Measurements from ENCODE around the gene DNAJC1.

The DNAJC1 gene

DNA sequence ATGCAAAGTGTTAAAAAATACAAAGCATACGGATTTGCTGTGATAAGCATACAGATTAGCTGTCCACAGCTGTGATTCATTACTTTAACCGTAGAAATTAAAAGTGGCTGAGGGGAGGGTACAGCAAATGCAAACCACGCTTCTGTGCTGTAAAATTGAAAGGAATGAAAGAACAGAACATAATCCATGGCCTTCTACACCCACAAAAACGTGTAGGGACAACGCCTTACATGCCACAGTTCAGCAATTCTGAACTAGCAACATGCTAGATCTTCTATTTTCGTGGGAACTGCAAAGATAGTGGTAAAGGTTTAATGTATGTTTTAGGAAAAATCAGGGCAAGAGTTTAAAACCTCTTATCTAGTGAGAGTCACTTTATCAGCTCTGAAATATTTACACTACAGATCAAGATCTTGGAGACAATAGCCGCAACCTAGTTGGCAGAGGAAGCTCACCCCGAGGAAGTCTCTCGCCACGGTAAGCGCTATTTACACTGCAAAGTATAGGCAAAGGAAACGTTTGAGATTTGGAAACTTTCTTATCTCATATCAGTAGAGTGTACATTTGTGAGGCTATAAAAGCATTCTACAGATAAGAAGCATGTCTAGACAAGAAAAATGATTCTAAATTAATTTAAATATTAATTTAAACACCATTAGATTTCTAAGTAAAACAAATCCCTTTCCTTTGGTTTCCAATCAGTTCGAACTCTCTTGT is 275.9 kb downstream of the DNAJC1 start:
- ChIA-PET CTCF (interaction anchor here (0.7 to 1.6 kb wide), 2 partner anchors 53 to 449 kb away, joined by 3 to 4 read pairs; no protein-coding TSS in a partner anchor), POLR2A (interaction anchor here (0.6 kb wide), 1 partner anchor 209 kb away, joined by 8 read pairs; no protein-coding TSS in a partner anchor)
- no peak overlapping the region; the same call in 1 of the 2 replicates for H3K4me3 ChIP-seq (ENCODE audit: low read depth, low read length)
- peaks cover 0 to 4% of the 10 kb centered on the region in 2 experiments for H3K36me3 ChIP-seq (ENCODE audit: control insufficient read depth in 2 of 2, insufficient read depth in 1 of 2, low read length in 2 of 2)
- peaks cover 32% of the 10 kb centered on the region for H3K4me1 ChIP-seq (ENCODE audit: control insufficient read depth, insufficient read depth, low read length)
- H3K27ac ChIP-seq (ENCODE audit: extremely low read depth, low read depth, low read length), result peak overlapping the region; percentile 69
- no peaks in the 10 kb centered on the region for H3K9me3 ChIP-seq (ENCODE audit: control insufficient read depth, insufficient read depth, low read depth, low read length)
- TF ChIP-seq TCF7L2 (IDR thresholded peaks at IDR 0.05; ENCODE audit: borderline replicate concordance, low read depth, low read length) (peak; percentile 69; the same call in 1 of the 2 replicates), ZFHX2 (tag by site-specific recombination; conservative IDR thresholded peaks at IDR 0.05) (peak; percentile 77), ZNF677 (tag by site-specific recombination; IDR thresholded peaks at IDR 0.05) (no peak), ZNF391 (tag by site-specific recombination; IDR thresholded peaks at IDR 0.05; ENCODE audit: borderline replicate concordance, low read depth) (no peak), ZFP41 (tag by site-specific recombination; IDR thresholded peaks at IDR 0.05; ENCODE audit: borderline replicate concordance) (no peak), IKZF3 (tag by site-specific recombination; IDR thresholded peaks at IDR 0.05) (peak; percentile 54; the same call in 1 of the 2 replicates), ZNF366 (tag by site-specific recombination; conservative IDR thresholded peaks at IDR 0.05) (peak; percentile 35), ZFP69B (tag by site-specific recombination; IDR thresholded peaks at IDR 0.05) (no peak), ZBTB8A (tag by site-specific recombination; IDR thresholded peaks at IDR 0.05) (0 out of 2 replicates have a peak, but pooled peaks have one; percentile 9), ZNF473 (tag by site-specific recombination; IDR thresholded peaks at IDR 0.05) (no peak), WT1 (tag by site-specific recombination; IDR thresholded peaks at IDR 0.05) (peak; percentile 61), FEZF1 (tag by site-specific recombination; IDR thresholded peaks at IDR 0.05) (peak; percentile 82), ZNF664 (tag by site-specific recombination; IDR thresholded peaks at IDR 0.05) (peak; percentile 95), OVOL3 (tag by site-specific recombination; IDR thresholded peaks at IDR 0.05) (0 out of 2 replicates have a peak, but pooled peaks have one; percentile 18), ZNF843 (tag by site-specific recombination; IDR thresholded peaks at IDR 0.05) (0 out of 2 replicates have a peak, but pooled peaks have one; percentile 19), ZXDB (tag by site-specific recombination; IDR thresholded peaks at IDR 0.05) (peak; percentile 79), MZF1 (tag by site-specific recombination; IDR thresholded peaks at IDR 0.05; ENCODE audit: borderline replicate concordance) (no peak), TRIM28 (IDR thresholded peaks at IDR 0.05; ENCODE audit: borderline replicate concordance, low read length) (peak; percentile 76; the same call in 1 of the 2 replicates), MYNN (tag by site-specific recombination; IDR thresholded peaks at IDR 0.05; ENCODE audit: borderline replicate concordance) (peak; percentile 57; the same call in 1 of the 2 replicates), SP7 (tag by site-specific recombination; IDR thresholded peaks at IDR 0.05) (peak; percentile 75), PRDM1 (tag by site-specific recombination; IDR thresholded peaks at IDR 0.05) (peak; percentile 66), EGR2 (tag by site-specific recombination; IDR thresholded peaks at IDR 0.05; ENCODE audit: low read depth) (peak; percentile 64)
- TF ChIP-seq, protein P1, sequence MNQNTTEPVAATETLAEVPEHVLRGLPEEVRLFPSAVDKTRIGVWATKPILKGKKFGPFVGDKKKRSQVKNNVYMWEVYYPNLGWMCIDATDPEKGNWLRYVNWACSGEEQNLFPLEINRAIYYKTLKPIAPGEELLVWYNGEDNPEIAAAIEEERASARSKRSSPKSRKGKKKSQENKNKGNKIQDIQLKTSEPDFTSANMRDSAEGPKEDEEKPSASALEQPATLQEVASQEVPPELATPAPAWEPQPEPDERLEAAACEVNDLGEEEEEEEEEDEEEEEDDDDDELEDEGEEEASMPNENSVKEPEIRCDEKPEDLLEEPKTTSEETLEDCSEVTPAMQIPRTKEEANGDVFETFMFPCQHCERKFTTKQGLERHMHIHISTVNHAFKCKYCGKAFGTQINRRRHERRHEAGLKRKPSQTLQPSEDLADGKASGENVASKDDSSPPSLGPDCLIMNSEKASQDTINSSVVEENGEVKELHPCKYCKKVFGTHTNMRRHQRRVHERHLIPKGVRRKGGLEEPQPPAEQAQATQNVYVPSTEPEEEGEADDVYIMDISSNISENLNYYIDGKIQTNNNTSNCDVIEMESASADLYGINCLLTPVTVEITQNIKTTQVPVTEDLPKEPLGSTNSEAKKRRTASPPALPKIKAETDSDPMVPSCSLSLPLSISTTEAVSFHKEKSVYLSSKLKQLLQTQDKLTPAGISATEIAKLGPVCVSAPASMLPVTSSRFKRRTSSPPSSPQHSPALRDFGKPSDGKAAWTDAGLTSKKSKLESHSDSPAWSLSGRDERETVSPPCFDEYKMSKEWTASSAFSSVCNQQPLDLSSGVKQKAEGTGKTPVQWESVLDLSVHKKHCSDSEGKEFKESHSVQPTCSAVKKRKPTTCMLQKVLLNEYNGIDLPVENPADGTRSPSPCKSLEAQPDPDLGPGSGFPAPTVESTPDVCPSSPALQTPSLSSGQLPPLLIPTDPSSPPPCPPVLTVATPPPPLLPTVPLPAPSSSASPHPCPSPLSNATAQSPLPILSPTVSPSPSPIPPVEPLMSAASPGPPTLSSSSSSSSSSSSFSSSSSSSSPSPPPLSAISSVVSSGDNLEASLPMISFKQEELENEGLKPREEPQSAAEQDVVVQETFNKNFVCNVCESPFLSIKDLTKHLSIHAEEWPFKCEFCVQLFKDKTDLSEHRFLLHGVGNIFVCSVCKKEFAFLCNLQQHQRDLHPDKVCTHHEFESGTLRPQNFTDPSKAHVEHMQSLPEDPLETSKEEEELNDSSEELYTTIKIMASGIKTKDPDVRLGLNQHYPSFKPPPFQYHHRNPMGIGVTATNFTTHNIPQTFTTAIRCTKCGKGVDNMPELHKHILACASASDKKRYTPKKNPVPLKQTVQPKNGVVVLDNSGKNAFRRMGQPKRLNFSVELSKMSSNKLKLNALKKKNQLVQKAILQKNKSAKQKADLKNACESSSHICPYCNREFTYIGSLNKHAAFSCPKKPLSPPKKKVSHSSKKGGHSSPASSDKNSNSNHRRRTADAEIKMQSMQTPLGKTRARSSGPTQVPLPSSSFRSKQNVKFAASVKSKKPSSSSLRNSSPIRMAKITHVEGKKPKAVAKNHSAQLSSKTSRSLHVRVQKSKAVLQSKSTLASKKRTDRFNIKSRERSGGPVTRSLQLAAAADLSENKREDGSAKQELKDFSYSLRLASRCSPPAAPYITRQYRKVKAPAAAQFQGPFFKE (tag by site-specific recombination; IDR thresholded peaks at IDR 0.05; ENCODE audit: borderline replicate concordance), result no peak
- TF ChIP-seq, protein P2, sequence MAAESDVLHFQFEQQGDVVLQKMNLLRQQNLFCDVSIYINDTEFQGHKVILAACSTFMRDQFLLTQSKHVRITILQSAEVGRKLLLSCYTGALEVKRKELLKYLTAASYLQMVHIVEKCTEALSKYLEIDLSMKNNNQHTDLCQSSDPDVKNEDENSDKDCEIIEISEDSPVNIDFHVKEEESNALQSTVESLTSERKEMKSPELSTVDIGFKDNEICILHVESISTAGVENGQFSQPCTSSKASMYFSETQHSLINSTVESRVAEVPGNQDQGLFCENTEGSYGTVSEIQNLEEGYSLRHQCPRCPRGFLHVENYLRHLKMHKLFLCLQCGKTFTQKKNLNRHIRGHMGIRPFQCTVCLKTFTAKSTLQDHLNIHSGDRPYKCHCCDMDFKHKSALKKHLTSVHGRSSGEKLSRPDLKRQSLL (tag by site-specific recombination; IDR thresholded peaks at IDR 0.05), result no peak
- TF ChIP-seq, protein P3, sequence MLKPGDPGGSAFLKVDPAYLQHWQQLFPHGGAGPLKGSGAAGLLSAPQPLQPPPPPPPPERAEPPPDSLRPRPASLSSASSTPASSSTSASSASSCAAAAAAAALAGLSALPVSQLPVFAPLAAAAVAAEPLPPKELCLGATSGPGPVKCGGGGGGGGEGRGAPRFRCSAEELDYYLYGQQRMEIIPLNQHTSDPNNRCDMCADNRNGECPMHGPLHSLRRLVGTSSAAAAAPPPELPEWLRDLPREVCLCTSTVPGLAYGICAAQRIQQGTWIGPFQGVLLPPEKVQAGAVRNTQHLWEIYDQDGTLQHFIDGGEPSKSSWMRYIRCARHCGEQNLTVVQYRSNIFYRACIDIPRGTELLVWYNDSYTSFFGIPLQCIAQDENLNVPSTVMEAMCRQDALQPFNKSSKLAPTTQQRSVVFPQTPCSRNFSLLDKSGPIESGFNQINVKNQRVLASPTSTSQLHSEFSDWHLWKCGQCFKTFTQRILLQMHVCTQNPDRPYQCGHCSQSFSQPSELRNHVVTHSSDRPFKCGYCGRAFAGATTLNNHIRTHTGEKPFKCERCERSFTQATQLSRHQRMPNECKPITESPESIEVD (tag by site-specific recombination; IDR thresholded peaks at IDR 0.05), result peak; percentile 83
- TF ChIP-seq, protein P4, sequence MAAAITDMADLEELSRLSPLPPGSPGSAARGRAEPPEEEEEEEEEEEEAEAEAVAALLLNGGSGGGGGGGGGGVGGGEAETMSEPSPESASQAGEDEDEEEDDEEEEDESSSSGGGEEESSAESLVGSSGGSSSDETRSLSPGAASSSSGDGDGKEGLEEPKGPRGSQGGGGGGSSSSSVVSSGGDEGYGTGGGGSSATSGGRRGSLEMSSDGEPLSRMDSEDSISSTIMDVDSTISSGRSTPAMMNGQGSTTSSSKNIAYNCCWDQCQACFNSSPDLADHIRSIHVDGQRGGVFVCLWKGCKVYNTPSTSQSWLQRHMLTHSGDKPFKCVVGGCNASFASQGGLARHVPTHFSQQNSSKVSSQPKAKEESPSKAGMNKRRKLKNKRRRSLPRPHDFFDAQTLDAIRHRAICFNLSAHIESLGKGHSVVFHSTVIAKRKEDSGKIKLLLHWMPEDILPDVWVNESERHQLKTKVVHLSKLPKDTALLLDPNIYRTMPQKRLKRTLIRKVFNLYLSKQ (tag by site-specific recombination; IDR thresholded peaks at IDR 0.05; ENCODE audit: borderline replicate concordance), result no peak
